CD4-positive, alpha-beta memory T cell (primary cell): Measurements from ENCODE around the gene DCUN1D3. TPM values are rescaled to one million over a fixed set of nuclear protein-coding genes. Genes with fewer than 3 reads are reported as not detected.
"Not testable (repeated sequence)": the region's sequence is repeated elsewhere in the genome, so short reads cannot be mapped to it uniquely, and the experiment has no call there.

Experiments
- CTCF ChIA-PET: fragments of 350-600 bp; sonication (Branson Sonifier 250); formaldehyde crosslinking; loops from one replicate; lab custom pipeline; 2021; ENCODE audit warnings: inconsistent platforms; ENCODE audit not compliant: partially characterized antibody; lab: Charles Lee
- POLR2A ChIA-PET: fragments of 350-600 bp; sonication (Branson Sonifier 250); formaldehyde crosslinking; loops from one replicate; lab custom pipeline; 2021; ENCODE audit not compliant: partially characterized antibody; lab: Charles Lee
- DNase-seq, 5 donors: peaks; one replicate each; pipeline versions ENCODE4 v3.0.0 to v3.0.0-alpha.2; 2020 to 2022; ENCODE audit warnings: mixed read lengths in 1 of 5
- H3K27ac ChIP-seq: one replicate; pipeline ENCODE4 v1.7.0; 2013; ENCODE audit warnings: low read depth, low read length
- H3K27me3 ChIP-seq: 2 replicates; pipeline ENCODE4 v1.7.0; 2013; ENCODE audit warnings: mild to moderate bottlenecking, low read length, moderate library complexity; ENCODE audit not compliant: insufficient read depth
- H3K36me3 ChIP-seq: 2 replicates; pipeline ENCODE4 v1.7.0; 2013; ENCODE audit warnings: mild to moderate bottlenecking, low read length, moderate library complexity; ENCODE audit not compliant: insufficient read depth
- H3K4me1 ChIP-seq: 2 replicates; pipeline ENCODE4 v1.7.0; 2013; ENCODE audit warnings: mild to moderate bottlenecking, low read length, moderate library complexity; ENCODE audit not compliant: insufficient read depth
- H3K4me3 ChIP-seq, 2 donors: one replicate each; pipeline ENCODE4 v1.7.0; 2013; ENCODE audit warnings: low read length in 2 of 2, mild to moderate bottlenecking in 1 of 2
- H3K9me3 ChIP-seq, 2 donors: one replicate each; pipeline ENCODE4 v1.7.0; 2013; ENCODE audit warnings: low read length in 2 of 2, control low read depth in 1 of 2; ENCODE audit not compliant: control insufficient read depth in 1 of 2
- H3K27ac Mint-ChIP-seq, 7 donors: one replicate each; pipeline ENCODE4 v1.8.0; 2020 to 2021; ENCODE audit warnings: mixed read lengths in 7 of 7, mild to moderate bottlenecking in 6 of 7, inconsistent platforms in 3 of 7, moderate library complexity in 3 of 7
- H3K27me3 Mint-ChIP-seq, 2 donors: one replicate each; pipeline ENCODE4 v1.8.0; 2020 to 2021; ENCODE audit warnings: mixed read lengths in 2 of 2
- H3K36me3 Mint-ChIP-seq, 2 donors: one replicate each; pipeline ENCODE4 v1.8.0; 2020 to 2021; ENCODE audit warnings: mixed read lengths in 2 of 2, inconsistent platforms in 1 of 2, mild to moderate bottlenecking in 1 of 2
- H3K4me1 Mint-ChIP-seq, 4 donors: one replicate each; pipeline ENCODE4 v1.8.0; 2020 to 2021; ENCODE audit warnings: mixed read lengths in 4 of 4, mild to moderate bottlenecking in 1 of 4
- H3K4me3 Mint-ChIP-seq, 8 donors: one replicate each; pipeline ENCODE4 v1.8.0; 2020 to 2021; ENCODE audit warnings: mixed read lengths in 8 of 8, mild to moderate bottlenecking in 7 of 8, moderate library complexity in 6 of 8, inconsistent platforms in 3 of 8
- H3K9me3 Mint-ChIP-seq, 8 donors: one replicate each; pipeline ENCODE4 v1.8.0; 2020 to 2021; ENCODE audit warnings: mixed read lengths in 8 of 8, mild to moderate bottlenecking in 5 of 8, inconsistent platforms in 3 of 8, moderate library complexity in 1 of 8
- intact Hi-C: fragments of 100-400 bp; cut with micrococcal nuclease; formaldehyde crosslinking; loops from one replicate; pipeline ENCODE4 v1.15.1; 2023
- polyA plus RNA-seq, 2 donors: library from polyadenylated mRNA; unstranded; fragments of 300-500 nt; fragmentation: Illumina TruSeq; gene quantifications; one replicate each; pipeline ENCODE4 v1.2.3, GENCODE V29; 2021
- total RNA-seq, 2 experiments: library from RNA; stranded (reverse); gene quantifications; one replicate each; pipeline ENCODE4 v1.2.3, GENCODE V29; 2021

Gene DCUN1D3
- total and polyA plus RNA-seq, 4 experiments from 2014 or later, result 0.11 to 7.5 (median 3.7) TPM

- DNase-seq, result no peak
- ChIA-PET POLR2A (no interaction called here), CTCF (no interaction called here)
- no peak overlapping the region for H3K4me3 Mint-ChIP-seq
- Histone ChIP-seq H3K9me3 (no peaks in the 10 kb centered on the region), H3K27me3 (no peaks in the 10 kb centered on the region), H3K36me3 (no peaks in the 10 kb centered on the region), H3K4me3 (no peak overlapping the region), H3K4me1 (no peaks in the 10 kb centered on the region), H3K27ac (no peak overlapping the region)
- H3K27me3 Mint-ChIP-seq, result no peaks in the 10 kb centered on the region
- no peaks in the 10 kb centered on the region for H3K9me3 Mint-ChIP-seq
- H3K27ac Mint-ChIP-seq, result no peak overlapping the region
- intact Hi-C loops, result no loop called here
- H3K4me1 Mint-ChIP-seq, result no peaks in the 10 kb centered on the region
- H3K36me3 Mint-ChIP-seq, result peaks cover 2 to 3% of the 10 kb centered on the region in 2 donors
These were observed 31.0 kb upstream of the DCUN1D3 start for GRCh38 chr16:20931066-20931600.

- peaks cover 9 to 10% of the 10 kb centered on the region in 2 donors for H3K36me3 Mint-ChIP-seq
- POLR2A ChIA-PET, result interaction anchor here (0.6 kb wide), 1 partner anchor 9 kb away, joined by 3 read pairs; no protein-coding TSS in a partner anchor
- H3K27ac Mint-ChIP-seq, result no peak overlapping the region
- Histone ChIP-seq H3K4me1 (no peaks in the 10 kb centered on the region), H3K36me3 (no peaks in the 10 kb centered on the region), H3K27ac (no peak overlapping the region), H3K4me3 (no peak overlapping the region), H3K27me3 (no peaks in the 10 kb centered on the region), H3K9me3 (no peaks in the 10 kb centered on the region)
- no peaks in the 10 kb centered on the region for H3K4me1 Mint-ChIP-seq
- no peaks in the 10 kb centered on the region for H3K9me3 Mint-ChIP-seq
- no peak for DNase-seq
- intact Hi-C loops, result no loop called here
- no peaks in the 10 kb centered on the region for H3K27me3 Mint-ChIP-seq
- no peak overlapping the region for H3K4me3 Mint-ChIP-seq
- CTCF ChIA-PET, result interaction anchor here (0.7 kb wide), 1 partner anchor 69 kb away, joined by 3 read pairs; no protein-coding TSS in a partner anchor
These were observed 30.2 kb upstream of the DCUN1D3 start for GRCh38 chr16:20930365-20930690.

GRCh38 chr16:20929676-20930364, 29.7 kb upstream of the DCUN1D3 start:
- H3K9me3 Mint-ChIP-seq, H3K27me3 Mint-ChIP-seq, H3K27me3 ChIP-seq, H3K36me3 ChIP-seq, H3K4me3 Mint-ChIP-seq, H3K4me1 Mint-ChIP-seq, H3K27ac ChIP-seq, H3K4me3 ChIP-seq, H3K9me3 ChIP-seq, DNase-seq, intact Hi-C loops, H3K4me1 ChIP-seq: not testable (repeated sequence)
- CTCF ChIA-PET, result interaction anchor here (0.7 kb wide), 1 partner anchor 70 kb away, joined by 3 read pairs; no protein-coding TSS in a partner anchor
- POLR2A ChIA-PET, result interaction anchor here (0.6 kb wide), 1 partner anchor 8 kb away, joined by 3 read pairs; no protein-coding TSS in a partner anchor
- peak overlapping the region in 1 of 7 donors; percentile 0 for H3K27ac Mint-ChIP-seq
- peaks cover 10% of the 10 kb centered on the region in 2 donors for H3K36me3 Mint-ChIP-seq

- H3K36me3 Mint-ChIP-seq, result peaks cover 10 to 16% of the 10 kb centered on the region in 2 donors
- H3K27me3 Mint-ChIP-seq, result no peaks in the 10 kb centered on the region
- Histone ChIP-seq H3K4me1 (no peaks in the 10 kb centered on the region), H3K36me3 (peaks cover 9% of the 10 kb centered on the region), H3K27me3 (no peaks in the 10 kb centered on the region), H3K9me3 (no peaks in the 10 kb centered on the region), H3K4me3 (no peak overlapping the region), H3K27ac (no peak overlapping the region)
- no peak for DNase-seq
- no peak overlapping the region for H3K4me3 Mint-ChIP-seq
- H3K27ac Mint-ChIP-seq, result no peak overlapping the region
- H3K4me1 Mint-ChIP-seq, result no peaks in the 10 kb centered on the region
- intact Hi-C loops, result no loop called here
- ChIA-PET CTCF (no interaction called here), POLR2A (no interaction called here)
- no peaks in the 10 kb centered on the region for H3K9me3 Mint-ChIP-seq
These were observed 28.7 kb upstream of the DCUN1D3 start for GRCh38 chr16:20928774-20929411.

GRCh38 chr16:20925751-20926150, 25.6 kb upstream of the DCUN1D3 start:
- no peaks in the 10 kb centered on the region for H3K27me3 Mint-ChIP-seq
- H3K36me3 Mint-ChIP-seq, result peaks cover 14 to 28% of the 10 kb centered on the region in 2 donors
- H3K4me3 ChIP-seq, result no peak overlapping the region
- POLR2A ChIA-PET, result no interaction called here
- H3K36me3 ChIP-seq, result peaks cover 9% of the 10 kb centered on the region
- H3K9me3 ChIP-seq, result no peaks in the 10 kb centered on the region
- CTCF ChIA-PET, result no interaction called here
- H3K4me1 Mint-ChIP-seq, result no peaks in the 10 kb centered on the region
- no peaks in the 10 kb centered on the region for H3K27me3 ChIP-seq
- H3K4me3 Mint-ChIP-seq, result no peak overlapping the region
- H3K27ac ChIP-seq, result no peak overlapping the region
- DNase-seq, result no peak
- intact Hi-C loops, result no loop called here
- no peaks in the 10 kb centered on the region for H3K4me1 ChIP-seq
- H3K27ac Mint-ChIP-seq, result no peak overlapping the region
- no peaks in the 10 kb centered on the region for H3K9me3 Mint-ChIP-seq

GRCh38 chr16:20923876-20924275, 23.7 kb upstream of the DCUN1D3 start:
- Mint-ChIP-seq H3K4me3 (no peak overlapping the region), H3K27ac (no peak overlapping the region), H3K36me3 (peaks cover 22 to 39% of the 10 kb centered on the region in 2 donors), H3K9me3 (no peaks in the 10 kb centered on the region), H3K4me1 (no peaks in the 10 kb centered on the region), H3K27me3 (no peaks in the 10 kb centered on the region)
- Histone ChIP-seq H3K36me3 (peaks cover 13% of the 10 kb centered on the region), H3K4me1 (no peaks in the 10 kb centered on the region), H3K27ac (no peak overlapping the region), H3K27me3 (no peaks in the 10 kb centered on the region), H3K9me3 (no peaks in the 10 kb centered on the region), H3K4me3 (no peak overlapping the region)
- ChIA-PET CTCF (no interaction called here), POLR2A (no interaction called here)
- DNase-seq, result no peak
- intact Hi-C loops, result no loop called here

- H3K4me1 ChIP-seq, result no peaks in the 10 kb centered on the region
- H3K4me3 Mint-ChIP-seq, result no peak overlapping the region
- H3K27me3 Mint-ChIP-seq, result no peaks in the 10 kb centered on the region
- no peak overlapping the region for H3K27ac Mint-ChIP-seq
- H3K4me1 Mint-ChIP-seq, result peaks cover 0 to 1% (median 0%) of the 10 kb centered on the region in 4 donors
- H3K4me3 ChIP-seq, result no peak overlapping the region
- peaks cover 34 to 50% of the 10 kb centered on the region in 2 donors for H3K36me3 Mint-ChIP-seq
- H3K9me3 ChIP-seq, result no peaks in the 10 kb centered on the region
- H3K36me3 ChIP-seq, result peaks cover 13% of the 10 kb centered on the region
- no peak for DNase-seq
- intact Hi-C loops, result no loop called here
- CTCF ChIA-PET, result no interaction called here
- no peaks in the 10 kb centered on the region for H3K9me3 Mint-ChIP-seq
- no peak overlapping the region for H3K27ac ChIP-seq
- no peaks in the 10 kb centered on the region for H3K27me3 ChIP-seq
- POLR2A ChIA-PET, result no interaction called here
These were observed 20.6 kb upstream of the DCUN1D3 start for GRCh38 chr16:20920799-20921198.
